CD4-positive, alpha-beta T cell treated with Interleukin-21 for 1 hour (primary cell): Measurements from ENCODE around the gene RCHY1.
"Not testable (repeated sequence)": the region's sequence is repeated elsewhere in the genome, so short reads cannot be mapped to it uniquely, and the experiment has no call there.

Experiments
- DNase-seq: peaks from one replicate; pipeline ENCODE4 v3.0.0-alpha.2; 2020

The RCHY1 gene

GRCh38 chr4:75514949-75515612 is 878 bp upstream of the RCHY1 start:
- peak; percentile 55 for DNase-seq

- DNase-seq, result no peak
Measured at GRCh38 chr4:75513526-75514130, 575 bp downstream of the RCHY1 start.

GRCh38 chr4:75512386-75513211 is 1.6 kb downstream of the RCHY1 start:
- peak; percentile 34 for DNase-seq

GRCh38 chr4:75511841-75512240 is 2.4 kb downstream of the RCHY1 start:
- no peak for DNase-seq

- DNase-seq, result not testable (repeated sequence)
Measured at GRCh38 chr4:75509592-75509991, 4.6 kb downstream of the RCHY1 start.

- DNase-seq, result no peak
Measured at GRCh38 chr4:75505630-75506029, 8.6 kb downstream of the RCHY1 start.

GRCh38 chr4:75502671-75503070 is 11.5 kb downstream of the RCHY1 start:
- DNase-seq, result no peak

GRCh38 chr4:75499900-75500299 is 14.3 kb downstream of the RCHY1 start:
- no peak for DNase-seq

GRCh38 chr4:75498041-75498440 is 16.2 kb downstream of the RCHY1 start:
- DNase-seq, result no peak

GRCh38 chr4:75497133-75497532 is 17.1 kb downstream of the RCHY1 start:
- DNase-seq, result no peak

GRCh38 chr4:75496406-75496805 is 17.8 kb downstream of the RCHY1 start:
- no peak for DNase-seq

- DNase-seq, result no peak
Measured at GRCh38 chr4:75495476-75495875, 18.7 kb downstream of the RCHY1 start.

- DNase-seq, result no peak
Measured at GRCh38 chr4:75494563-75494962, 19.6 kb downstream of the RCHY1 start.

GRCh38 chr4:75490155-75490554 is 24.0 kb downstream of the RCHY1 start:
- no peak for DNase-seq

GRCh38 chr4:75484190-75484589 is 30.0 kb downstream of the RCHY1 start:
- DNase-seq, result no peak

GRCh38 chr4:75477201-75477600 is 37.0 kb downstream of the RCHY1 start:
- no peak for DNase-seq

GRCh38 chr4:75470738-75471137 is 43.5 kb downstream of the RCHY1 start:
- DNase-seq, result no peak

GRCh38 chr4:75469896-75470295 is 44.3 kb downstream of the RCHY1 start:
- DNase-seq, result no peak

- no peak for DNase-seq
Measured at GRCh38 chr4:75457365-75457764, 56.8 kb downstream of the RCHY1 start.

GRCh38 chr4:75434105-75434504 is 80.1 kb downstream of the RCHY1 start:
- DNase-seq, result no peak

GRCh38 chr4:75432683-75433082 is 81.5 kb downstream of the RCHY1 start:
- DNase-seq, result no peak

- no peak for DNase-seq
Measured at GRCh38 chr4:75429208-75429607, 85.0 kb downstream of the RCHY1 start.
